H9 (cell line): ENCODE results near the gene DCP1A. TPM values are rescaled to one million over a fixed set of nuclear protein-coding genes. Genes with fewer than 3 reads are reported as not detected.

Experiments used
- DNase-seq: peaks from one replicate; pipeline ENCODE4 v3.0.0-alpha.2; 2017
- H2AFZ ChIP-seq: one replicate; pipeline ENCODE4 v1.6.1; 2013; ENCODE audit warnings: mild to moderate bottlenecking, low read length, control low read depth, moderate library complexity
- H2AK5ac ChIP-seq: 2 replicates; pipeline ENCODE4 v1.6.1; 2013; ENCODE audit warnings: low read length, control low read depth, mixed read lengths; ENCODE audit not compliant: insufficient read length
- H2BK120ac ChIP-seq: one replicate; pipeline ENCODE4 v1.6.1; 2013; ENCODE audit warnings: low read depth, mild to moderate bottlenecking, low read length, control low read depth, inconsistent platforms; ENCODE audit not compliant: poor library complexity, severe bottlenecking
- H2BK12ac ChIP-seq: 2 replicates; pipeline ENCODE4 v1.6.1; 2013; ENCODE audit warnings: low read length, control low read depth, mixed read lengths, low read depth; ENCODE audit not compliant: insufficient read length
- H2BK15ac ChIP-seq: 2 replicates; pipeline ENCODE4 v1.6.1; 2013; ENCODE audit warnings: low read depth, low read length, control low read depth
- H2BK20ac ChIP-seq: one replicate; pipeline ENCODE4 v1.6.1; 2013; ENCODE audit warnings: low read depth, mild to moderate bottlenecking, low read length, control low read depth, inconsistent platforms; ENCODE audit not compliant: poor library complexity, severe bottlenecking
- H2BK5ac ChIP-seq: 2 replicates; pipeline ENCODE4 v1.6.1; 2013; ENCODE audit warnings: low read length, control low read depth, mixed read lengths; ENCODE audit not compliant: insufficient read length
- H3K14ac ChIP-seq: 2 replicates; pipeline ENCODE4 v1.6.1; 2013; ENCODE audit warnings: low read length, control low read depth; ENCODE audit not compliant: insufficient read depth
- H3K18ac ChIP-seq: 2 replicates; pipeline ENCODE4 v1.6.1; 2013; ENCODE audit warnings: low read depth, mild to moderate bottlenecking, mixed read lengths, low read length, control low read depth; ENCODE audit not compliant: insufficient read length
- H3K23ac ChIP-seq: 2 replicates; pipeline ENCODE4 v1.6.1; 2013; ENCODE audit warnings: low read length, control low read depth, mixed read lengths, low read depth; ENCODE audit not compliant: insufficient read length
- H3K23me2 ChIP-seq: 2 replicates; pipeline ENCODE4 v1.6.1; 2013; ENCODE audit warnings: low read depth, mild to moderate bottlenecking, mixed read lengths, low read length, control low read depth; ENCODE audit not compliant: insufficient read length, poor library complexity, severe bottlenecking
- H3K27ac ChIP-seq: 2 replicates; pipeline ENCODE4 v1.5.1; 2013; ENCODE audit warnings: low read length, control low read depth, mixed read lengths, low read depth; ENCODE audit not compliant: insufficient read length
- H3K27me3 ChIP-seq: 2 replicates; pipeline ENCODE4 v1.6.1; 2013; ENCODE audit warnings: low read length, control low read depth, inconsistent platforms; ENCODE audit not compliant: insufficient read depth
- H3K4ac ChIP-seq: 2 replicates; pipeline ENCODE4 v1.6.1; 2013; ENCODE audit warnings: low read depth, mild to moderate bottlenecking, control low read depth, inconsistent platforms, low read length, moderate library complexity
- H3K4me1 ChIP-seq: 2 replicates; pipeline ENCODE4 v1.6.1; 2013; ENCODE audit warnings: low read length, control low read depth, inconsistent platforms; ENCODE audit not compliant: insufficient read depth
- H3K4me2 ChIP-seq: 2 replicates; pipeline ENCODE4 v1.6.1; 2013; ENCODE audit warnings: low read length, control low read depth, mixed read lengths; ENCODE audit not compliant: insufficient read length, insufficient read depth
- H3K56ac ChIP-seq: 2 replicates; pipeline ENCODE4 v1.6.1; 2013; ENCODE audit warnings: low read depth, mild to moderate bottlenecking, mixed read lengths, low read length, control low read depth; ENCODE audit not compliant: insufficient read length
- H3K79me1 ChIP-seq: 2 replicates; pipeline ENCODE4 v1.6.1; 2013; ENCODE audit warnings: low read depth, mild to moderate bottlenecking, moderate library complexity, low read length, control low read depth, inconsistent platforms; ENCODE audit not compliant: insufficient read depth, poor library complexity, severe bottlenecking
- H3K79me2 ChIP-seq: 2 replicates; pipeline ENCODE4 v1.6.1; 2013; ENCODE audit warnings: low read length, control low read depth, inconsistent platforms; ENCODE audit not compliant: insufficient read depth
- H3K9ac ChIP-seq: 2 replicates; pipeline ENCODE4 v1.6.1; 2013; ENCODE audit warnings: low read length, control low read depth, mixed read lengths; ENCODE audit not compliant: insufficient read length; ENCODE audit errors: extremely low read depth
- H3K9me3 ChIP-seq: one replicate; pipeline ENCODE4 v1.6.1; 2013; ENCODE audit warnings: low read depth, low read length, inconsistent platforms; ENCODE audit not compliant: control insufficient read depth
- H3T11ph ChIP-seq: one replicate; pipeline ENCODE4 v1.6.1; 2013; ENCODE audit warnings: mild to moderate bottlenecking, low read length, control low read depth, inconsistent platforms
- H4K20me1 ChIP-seq: one replicate; pipeline ENCODE4 v1.6.1; 2013; ENCODE audit not compliant: control insufficient read depth, insufficient read length, insufficient read depth
- H4K5ac ChIP-seq: 2 replicates; pipeline ENCODE4 v1.6.1; 2013; ENCODE audit warnings: low read depth, mild to moderate bottlenecking, mixed read lengths, low read length, control low read depth; ENCODE audit not compliant: insufficient read length
- H4K8ac ChIP-seq: replicated peaks from 2 replicates; pipeline ENCODE4 v1.6.1; 2013; ENCODE audit warnings: low read length, control low read depth, mixed read lengths, low read depth; ENCODE audit not compliant: insufficient read length
- H4K91ac ChIP-seq: 2 replicates; pipeline ENCODE4 v1.6.1; 2013; ENCODE audit warnings: low read depth, mild to moderate bottlenecking, moderate library complexity, mixed read lengths, low read length, control low read depth; ENCODE audit not compliant: insufficient read length
- H3K27ac Mint-ChIP-seq, 3 experiments: 2 replicates in 2 of 3; 3 replicates in 1 of 3; pipeline ENCODE4 v1.8.0; 2020 to 2021; ENCODE audit warnings: mixed read lengths in 3 of 3, mild to moderate bottlenecking in 1 of 3, moderate library complexity in 1 of 3
- H3K27me3 Mint-ChIP-seq: 2 replicates; pipeline ENCODE4 v1.8.0; 2021; ENCODE audit warnings: low read depth, mild to moderate bottlenecking, moderate library complexity, mixed read lengths
- H3K36me3 Mint-ChIP-seq, 3 experiments: 2 replicates in 2 of 3; 3 replicates in 1 of 3; pipeline ENCODE4 v1.8.0; 2020 to 2021; ENCODE audit warnings: low read depth in 3 of 3, mixed read lengths in 3 of 3; ENCODE audit not compliant: insufficient read depth in 1 of 3
- H3K4me1 Mint-ChIP-seq, 2 experiments: 2 replicates each; pipeline ENCODE4 v1.8.0; 2020; ENCODE audit warnings: mixed read lengths in 2 of 2
- H3K4me3 Mint-ChIP-seq, 2 experiments: 2 replicates in 1 of 2; 3 replicates in 1 of 2; pipeline ENCODE4 v1.8.0; 2020 to 2021; ENCODE audit warnings: mild to moderate bottlenecking in 2 of 2, mixed read lengths in 2 of 2, moderate library complexity in 1 of 2
- H3K9me3 Mint-ChIP-seq, 2 experiments: 2 replicates in 1 of 2; 3 replicates in 1 of 2; pipeline ENCODE4 v1.8.0; 2020; ENCODE audit warnings: mild to moderate bottlenecking in 2 of 2, mixed read lengths in 2 of 2, moderate library complexity in 1 of 2
- WGBS: extraction: QIAGEN DNeasy Blood & Tissue Kit; methylation state at CpG from one replicate; pipeline ENCODE4 v1.1.7; 2013; ENCODE audit warnings: missing lambda C conversion rate, low lambda C conversion rate, mixed read lengths; ENCODE audit not compliant: insufficient read length; ENCODE audit errors: extremely low coverage; 5-methylcytosine and 5-hydroxymethylcytosine counted together
- total RNA-seq: library from RNA; stranded (reverse); gene quantifications from 2 replicates; pipeline ENCODE4 v1.2.1, GENCODE V29; 2021
- TF ChIP-seq, protein P1 (sequence below): fragments of 200-600 bp; sonication (generic); conservative IDR thresholded peaks from 3 replicates; pipeline ENCODE4 v1.8.0; 2021; ENCODE audit warnings: antibody characterized with exemption, mild to moderate bottlenecking

The DCP1A gene
- total RNA-seq, 1 experiment from 2014 or later = 17.8 TPM

GRCh38 chr3:53258600-53259426 is 88.5 kb downstream of the DCP1A start:
- Histone ChIP-seq H3K14ac (peak overlapping the region; percentile 6; the same call in 1 of the 2 replicates), H2BK120ac (no peak overlapping the region), H4K91ac (no peak overlapping the region), H2BK20ac (no peak overlapping the region), H4K20me1 (no peaks in the 10 kb centered on the region), H3K4me1 (peaks cover 11% of the 10 kb centered on the region; the same call in 1 of the 2 replicates), H3K23ac (no peak overlapping the region), H2AFZ (no peak overlapping the region), H2BK15ac (no peak overlapping the region), H2AK5ac (peak overlapping the region; percentile 43), H3K18ac (peak overlapping the region; percentile 46), H2BK5ac (no peak overlapping the region), H3K27me3 (no peaks in the 10 kb centered on the region), H3K79me1 (no peaks in the 10 kb centered on the region), H3K4me2 (no peak overlapping the region), H3K23me2 (peaks cover 12% of the 10 kb centered on the region), H3K56ac (no peak overlapping the region), H3K9me3 (no peaks in the 10 kb centered on the region), H3K79me2 (peaks cover 19% of the 10 kb centered on the region), H3K9ac (no peak overlapping the region), H4K8ac (no peak overlapping the region), H3T11ph (no peak overlapping the region), H3K4ac (no peak overlapping the region; the same call in 1 of the 2 replicates), H2BK12ac (peak overlapping the region; percentile 3), H4K5ac (peak overlapping the region; percentile 49), H3K27ac (peak overlapping the region; percentile 34)
- Mint-ChIP-seq H3K27me3 (peaks cover 2% of the 10 kb centered on the region), H3K27ac (peak overlapping the region; percentile 85 to 98 (median 98)), H3K36me3 (peaks cover 6 to 12% (median 7%) of the 10 kb centered on the region in 3 experiments; a peak in 6 of 7 replicates), H3K9me3 (no peaks in the 10 kb centered on the region), H3K4me1 (peaks cover 33 to 36% of the 10 kb centered on the region in 2 experiments), H3K4me3 (peak overlapping the region in 1 of 2 experiments; percentile 28; a peak in 3 of 5 replicates)
- no CpG with 5 or more reads among the region's 8 CpGs for WGBS
- peak; percentile 73 for DNase-seq
- TF ChIP-seq, protein P1, sequence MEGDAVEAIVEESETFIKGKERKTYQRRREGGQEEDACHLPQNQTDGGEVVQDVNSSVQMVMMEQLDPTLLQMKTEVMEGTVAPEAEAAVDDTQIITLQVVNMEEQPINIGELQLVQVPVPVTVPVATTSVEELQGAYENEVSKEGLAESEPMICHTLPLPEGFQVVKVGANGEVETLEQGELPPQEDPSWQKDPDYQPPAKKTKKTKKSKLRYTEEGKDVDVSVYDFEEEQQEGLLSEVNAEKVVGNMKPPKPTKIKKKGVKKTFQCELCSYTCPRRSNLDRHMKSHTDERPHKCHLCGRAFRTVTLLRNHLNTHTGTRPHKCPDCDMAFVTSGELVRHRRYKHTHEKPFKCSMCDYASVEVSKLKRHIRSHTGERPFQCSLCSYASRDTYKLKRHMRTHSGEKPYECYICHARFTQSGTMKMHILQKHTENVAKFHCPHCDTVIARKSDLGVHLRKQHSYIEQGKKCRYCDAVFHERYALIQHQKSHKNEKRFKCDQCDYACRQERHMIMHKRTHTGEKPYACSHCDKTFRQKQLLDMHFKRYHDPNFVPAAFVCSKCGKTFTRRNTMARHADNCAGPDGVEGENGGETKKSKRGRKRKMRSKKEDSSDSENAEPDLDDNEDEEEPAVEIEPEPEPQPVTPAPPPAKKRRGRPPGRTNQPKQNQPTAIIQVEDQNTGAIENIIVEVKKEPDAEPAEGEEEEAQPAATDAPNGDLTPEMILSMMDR = no peak; the same call in 2 of the 3 replicates
